ENCODE data around the gene HCN2.

Gene HCN2

GRCh38 chr19:608155-609003, 18.7 kb downstream of the HCN2 start:
- TF ChIP-seq CTCF (IDR thresholded peaks at IDR 0.05): no peak

GRCh38 chr19:609004-609346, 19.3 kb downstream of the HCN2 start:
- TF ChIP-seq CTCF (IDR thresholded peaks at IDR 0.05): no peak

GRCh38 chr19:610071-610800, 20.6 kb downstream of the HCN2 start:
- TF ChIP-seq CTCF (IDR thresholded peaks at IDR 0.05): no peak

GRCh38 chr19:610801-611480, 21.3 kb downstream of the HCN2 start:
- no peak for TF ChIP-seq CTCF (IDR thresholded peaks at IDR 0.05)

- TF ChIP-seq CTCF (IDR thresholded peaks at IDR 0.05): no peak
These were observed 21.8 kb downstream of the HCN2 start for GRCh38 chr19:611481-611868.

GRCh38 chr19:612941-613340, 23.3 kb downstream of the HCN2 start:
- TF ChIP-seq CTCF (IDR thresholded peaks at IDR 0.05): no peak

- TF ChIP-seq CTCF (IDR thresholded peaks at IDR 0.05): no peak
These were observed 24.3 kb downstream of the HCN2 start for GRCh38 chr19:613732-614567.

All from LNCAP (cell line).